Mucosa of stomach (tissue), 1 donor: ENCODE measurements around the gene PBX3.
"Not testable (repeated sequence)": the region's sequence is repeated elsewhere in the genome, so short reads cannot be mapped to it uniquely, and the experiment has no call there.

ENCODE experiments used
- H3K27me3 ChIP-seq: one replicate; pipeline ENCODE4 v1.7.0; 2013; ENCODE audit warnings: mild to moderate bottlenecking, low read length; ENCODE audit not compliant: control insufficient read depth, insufficient read depth
- H3K36me3 ChIP-seq: one replicate; pipeline ENCODE4 v1.7.0; 2013; ENCODE audit warnings: low read length; ENCODE audit not compliant: control insufficient read depth, insufficient read depth
- H3K4me1 ChIP-seq: one replicate; pipeline ENCODE4 v1.7.0; 2013; ENCODE audit warnings: mild to moderate bottlenecking, low read length; ENCODE audit not compliant: control insufficient read depth, insufficient read depth
- H3K4me3 ChIP-seq: one replicate; pipeline ENCODE4 v1.7.0; 2013; ENCODE audit warnings: low read length
- H3K9ac ChIP-seq: one replicate; pipeline ENCODE4 v1.7.0; 2013; ENCODE audit warnings: mild to moderate bottlenecking, low read length, moderate library complexity
- H3K9me3 ChIP-seq: one replicate; pipeline ENCODE4 v1.7.0; 2013; ENCODE audit warnings: mild to moderate bottlenecking, low read length, moderate library complexity; ENCODE audit not compliant: control insufficient read depth
- donor health status: Pancreatic carcinoma.

The PBX3 gene

GRCh38 chr9:125766468-125767221, 19.5 kb downstream of the PBX3 start:
- Histone ChIP-seq H3K27me3 (no peaks in the 10 kb centered on the region), H3K9me3 (no peaks in the 10 kb centered on the region), H3K4me3 (no peak overlapping the region), H3K36me3 (no peaks in the 10 kb centered on the region), H3K4me1 (no peaks in the 10 kb centered on the region), H3K9ac (no peak overlapping the region)

- H3K9me3 ChIP-seq: no peaks in the 10 kb centered on the region
- H3K4me3 ChIP-seq: no peak overlapping the region
- H3K36me3 ChIP-seq: no peaks in the 10 kb centered on the region
- H3K27me3 ChIP-seq: no peaks in the 10 kb centered on the region
- no peaks in the 10 kb centered on the region for H3K4me1 ChIP-seq
- no peak overlapping the region for H3K9ac ChIP-seq
Observed at GRCh38 chr9:125767349-125767748, 20.2 kb downstream of the PBX3 start.

GRCh38 chr9:125768803-125769202, 21.6 kb downstream of the PBX3 start:
- no peaks in the 10 kb centered on the region for H3K9me3 ChIP-seq
- no peaks in the 10 kb centered on the region for H3K4me1 ChIP-seq
- H3K36me3 ChIP-seq: no peaks in the 10 kb centered on the region

GRCh38 chr9:125771037-125771436, 23.9 kb downstream of the PBX3 start:
- H3K9ac ChIP-seq: no peak overlapping the region
- no peak overlapping the region for H3K4me3 ChIP-seq
- H3K36me3 ChIP-seq: no peaks in the 10 kb centered on the region
- no peaks in the 10 kb centered on the region for H3K9me3 ChIP-seq
- H3K4me1 ChIP-seq: no peaks in the 10 kb centered on the region
- H3K27me3 ChIP-seq: no peaks in the 10 kb centered on the region

More at GRCh38 chr9:125768803-125769202, 21.6 kb downstream of the PBX3 start:
- no peak overlapping the region for H3K9ac ChIP-seq
- no peak overlapping the region for H3K4me3 ChIP-seq
- no peaks in the 10 kb centered on the region for H3K27me3 ChIP-seq

GRCh38 chr9:125772740-125773139, 25.6 kb downstream of the PBX3 start:
- no peaks in the 10 kb centered on the region for H3K36me3 ChIP-seq
- H3K9me3 ChIP-seq: no peaks in the 10 kb centered on the region
- no peak overlapping the region for H3K9ac ChIP-seq
- no peaks in the 10 kb centered on the region for H3K4me1 ChIP-seq
- H3K4me3 ChIP-seq: no peak overlapping the region
- no peaks in the 10 kb centered on the region for H3K27me3 ChIP-seq

GRCh38 chr9:125774106-125774505, 26.9 kb downstream of the PBX3 start:
- H3K27me3 ChIP-seq: no peaks in the 10 kb centered on the region
- no peaks in the 10 kb centered on the region for H3K9me3 ChIP-seq
- no peaks in the 10 kb centered on the region for H3K4me1 ChIP-seq
- H3K36me3 ChIP-seq: no peaks in the 10 kb centered on the region
- no peak overlapping the region for H3K9ac ChIP-seq
- no peak overlapping the region for H3K4me3 ChIP-seq

GRCh38 chr9:125776789-125777188, 29.6 kb downstream of the PBX3 start:
- not testable (repeated sequence) for H3K9me3 ChIP-seq, H3K36me3 ChIP-seq, H3K4me1 ChIP-seq, H3K4me3 ChIP-seq, H3K9ac ChIP-seq, H3K27me3 ChIP-seq

- not testable (repeated sequence) for H3K4me1 ChIP-seq, H3K4me3 ChIP-seq, H3K27me3 ChIP-seq, H3K36me3 ChIP-seq, H3K9me3 ChIP-seq, H3K9ac ChIP-seq
Observed at GRCh38 chr9:125778538-125779219, 31.5 kb downstream of the PBX3 start.

GRCh38 chr9:125779220-125779565, 32.0 kb downstream of the PBX3 start:
- H3K4me1 ChIP-seq, H3K9me3 ChIP-seq, H3K9ac ChIP-seq, H3K36me3 ChIP-seq, H3K27me3 ChIP-seq, H3K4me3 ChIP-seq: not testable (repeated sequence)

GRCh38 chr9:125782718-125783117, 35.5 kb downstream of the PBX3 start:
- H3K9ac ChIP-seq: no peak overlapping the region
- H3K9me3 ChIP-seq: no peaks in the 10 kb centered on the region
- no peak overlapping the region for H3K4me3 ChIP-seq
- H3K4me1 ChIP-seq: no peaks in the 10 kb centered on the region
- H3K27me3 ChIP-seq: no peaks in the 10 kb centered on the region
- no peaks in the 10 kb centered on the region for H3K36me3 ChIP-seq

- H3K9me3 ChIP-seq: no peaks in the 10 kb centered on the region
- no peak overlapping the region for H3K4me3 ChIP-seq
- no peaks in the 10 kb centered on the region for H3K4me1 ChIP-seq
- H3K9ac ChIP-seq: no peak overlapping the region
- H3K27me3 ChIP-seq: no peaks in the 10 kb centered on the region
- no peaks in the 10 kb centered on the region for H3K36me3 ChIP-seq
Observed at GRCh38 chr9:125784286-125785049, 37.3 kb downstream of the PBX3 start.

GRCh38 chr9:125785248-125785751, 38.1 kb downstream of the PBX3 start:
- H3K36me3 ChIP-seq: no peaks in the 10 kb centered on the region
- H3K9me3 ChIP-seq: no peaks in the 10 kb centered on the region
- no peak overlapping the region for H3K9ac ChIP-seq
- no peaks in the 10 kb centered on the region for H3K4me1 ChIP-seq
- no peak overlapping the region for H3K4me3 ChIP-seq
- H3K27me3 ChIP-seq: no peaks in the 10 kb centered on the region
